Omental fat pad (tissue), 4 donors: ENCODE measurements around the gene ATP12A. TPM values are rescaled to one million over a fixed set of nuclear protein-coding genes. Genes with fewer than 3 reads are reported as not detected.

Experiments used
- ATAC-seq: fragments of 150-250 bp; one replicate; pipeline ENCODE4 v1.9.1; 2016; ENCODE audit warnings: mild to moderate bottlenecking, moderate library complexity; ENCODE audit not compliant: low FRiP score
- DNase-seq: peaks from one replicate; pipeline ENCODE4 v3.0.0-alpha.2; 2019; ENCODE audit warnings: low spot score
- total RNA-seq, 4 donors: library from RNA; depleted of rRNA; stranded (reverse); fragments of >200 nt; gene quantifications; one replicate each; pipeline ENCODE4 v1.1.0, GENCODE V29; 2016
- TF ChIP-seq, protein P1 (sequence below), 3 donors: fragments of 450-650 bp; IDR thresholded peaks; one replicate each; pipeline ENCODE4 v1.5.1; 2016 to 2017; ENCODE audit warnings: antibody characterized with exemption in 3 of 3, mild to moderate bottlenecking in 3 of 3, moderate library complexity in 2 of 3

ATP12A gene
- not detected for total RNA-seq

GRCh38 chr13:24680258-24680920 is at the start of gene ATP12A:
TSS of gene ATP12A (plus strand) at chr13:24680408. CDS start at chr13:24680744, 336 bp downstream.
- peak; percentile 36 for ATAC-seq
- TF ChIP-seq, protein P1, sequence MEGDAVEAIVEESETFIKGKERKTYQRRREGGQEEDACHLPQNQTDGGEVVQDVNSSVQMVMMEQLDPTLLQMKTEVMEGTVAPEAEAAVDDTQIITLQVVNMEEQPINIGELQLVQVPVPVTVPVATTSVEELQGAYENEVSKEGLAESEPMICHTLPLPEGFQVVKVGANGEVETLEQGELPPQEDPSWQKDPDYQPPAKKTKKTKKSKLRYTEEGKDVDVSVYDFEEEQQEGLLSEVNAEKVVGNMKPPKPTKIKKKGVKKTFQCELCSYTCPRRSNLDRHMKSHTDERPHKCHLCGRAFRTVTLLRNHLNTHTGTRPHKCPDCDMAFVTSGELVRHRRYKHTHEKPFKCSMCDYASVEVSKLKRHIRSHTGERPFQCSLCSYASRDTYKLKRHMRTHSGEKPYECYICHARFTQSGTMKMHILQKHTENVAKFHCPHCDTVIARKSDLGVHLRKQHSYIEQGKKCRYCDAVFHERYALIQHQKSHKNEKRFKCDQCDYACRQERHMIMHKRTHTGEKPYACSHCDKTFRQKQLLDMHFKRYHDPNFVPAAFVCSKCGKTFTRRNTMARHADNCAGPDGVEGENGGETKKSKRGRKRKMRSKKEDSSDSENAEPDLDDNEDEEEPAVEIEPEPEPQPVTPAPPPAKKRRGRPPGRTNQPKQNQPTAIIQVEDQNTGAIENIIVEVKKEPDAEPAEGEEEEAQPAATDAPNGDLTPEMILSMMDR (IDR thresholded peaks at IDR 0.05) = no peak

GRCh38 chr13:24630851-24631620 is 49.2 kb upstream of the ATP12A start:
- TF ChIP-seq, protein P1 (IDR thresholded peaks at IDR 0.05) = no peak
- DNase-seq (no peak), ATAC-seq (peak; percentile 51)

More at GRCh38 chr13:24680258-24680920, at the start of gene ATP12A:
- no peak for DNase-seq

DNA sequence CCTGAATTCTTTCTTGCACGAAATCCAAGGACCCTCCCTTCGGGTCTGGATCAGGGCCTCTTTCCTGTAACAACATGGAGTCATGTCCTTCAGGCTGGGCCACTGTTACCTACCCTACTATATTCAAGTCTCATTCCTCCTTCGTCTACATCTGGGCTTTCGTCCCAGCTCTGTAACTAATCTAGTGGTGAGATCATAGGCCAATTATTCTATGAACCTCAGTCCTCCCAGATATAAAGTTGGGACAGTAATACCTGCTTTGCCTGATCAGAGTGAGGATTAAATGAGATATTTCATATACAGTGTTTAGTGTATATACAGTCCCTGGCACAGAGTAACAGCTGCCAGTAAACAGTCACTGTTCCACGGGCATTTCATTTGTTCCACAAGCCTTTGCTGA is 48.3 kb upstream of the ATP12A start:
- TF ChIP-seq, protein P1 (IDR thresholded peaks at IDR 0.05) = no peak
- ATAC-seq = no peak
- DNase-seq = no peak

DNA sequence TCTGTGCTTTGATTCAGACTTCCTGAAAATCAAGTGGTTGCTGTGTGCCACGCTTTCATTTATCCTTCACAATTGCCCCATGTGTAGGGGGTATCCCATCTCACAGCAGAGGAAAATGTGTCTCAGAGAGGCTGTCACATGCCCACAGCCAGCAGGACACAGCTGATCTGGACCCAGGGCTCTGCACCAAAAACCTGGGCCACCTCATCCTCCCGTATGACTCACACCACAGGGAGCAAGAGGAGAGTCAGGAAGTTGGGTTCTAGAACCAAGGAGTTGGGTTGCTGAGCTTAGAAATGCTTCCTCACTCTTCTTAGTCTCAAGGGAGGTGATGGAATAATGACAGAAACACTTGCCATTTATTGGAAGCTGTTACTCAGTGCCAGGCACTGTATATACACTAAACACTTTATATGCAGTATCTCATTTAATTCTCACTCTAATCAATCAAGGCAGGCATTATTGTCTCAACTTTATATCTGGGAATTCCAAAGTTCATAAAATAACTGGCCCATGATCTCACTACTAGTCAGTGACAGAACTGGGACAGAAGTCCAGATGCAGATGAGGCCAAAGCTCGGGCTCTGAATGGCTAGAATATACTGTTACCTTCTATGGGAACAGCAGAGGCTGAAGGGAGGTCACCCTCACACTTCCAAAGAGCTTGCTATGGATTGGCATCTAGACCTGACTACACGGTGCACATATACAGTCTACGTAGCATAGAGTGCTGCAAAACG is 47.7 kb upstream of the ATP12A start:
- DNase-seq (no peak), ATAC-seq (no peak)
- TF ChIP-seq, protein P1 (IDR thresholded peaks at IDR 0.05) = no peak

DNA sequence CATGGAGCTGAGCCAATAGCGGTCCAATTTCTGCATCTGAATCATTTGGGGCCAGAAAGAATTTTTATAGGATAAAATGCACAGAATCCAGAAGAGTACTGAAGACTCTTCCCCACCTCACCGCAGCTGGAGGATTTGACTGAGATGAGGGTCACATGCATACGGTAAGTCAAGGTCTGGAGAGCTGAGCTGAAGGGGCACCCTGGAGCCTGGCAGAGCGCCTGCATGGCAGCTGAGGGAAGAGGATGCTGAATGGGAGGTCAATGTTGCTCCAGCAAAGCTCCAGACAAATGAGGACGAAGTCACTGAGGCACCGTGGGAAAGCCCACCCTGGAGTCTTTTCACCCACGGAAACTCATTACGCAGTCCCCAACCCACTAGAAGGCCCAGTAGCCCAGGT is 43.4 kb upstream of the ATP12A start:
- no peak for DNase-seq
- ATAC-seq = no peak
- TF ChIP-seq, protein P1 (IDR thresholded peaks at IDR 0.05) = no peak

GRCh38 chr13:24638096-24638495 is 42.1 kb upstream of the ATP12A start:
- no peak for ATAC-seq
- no peak for DNase-seq
- TF ChIP-seq, protein P1 (IDR thresholded peaks at IDR 0.05) = no peak
